ENCODE data around the gene CSNK1G3.
A peak's percentile ranks its signal among the peaks of the same experiment; 100 is the strongest.

Gene CSNK1G3

DNA sequence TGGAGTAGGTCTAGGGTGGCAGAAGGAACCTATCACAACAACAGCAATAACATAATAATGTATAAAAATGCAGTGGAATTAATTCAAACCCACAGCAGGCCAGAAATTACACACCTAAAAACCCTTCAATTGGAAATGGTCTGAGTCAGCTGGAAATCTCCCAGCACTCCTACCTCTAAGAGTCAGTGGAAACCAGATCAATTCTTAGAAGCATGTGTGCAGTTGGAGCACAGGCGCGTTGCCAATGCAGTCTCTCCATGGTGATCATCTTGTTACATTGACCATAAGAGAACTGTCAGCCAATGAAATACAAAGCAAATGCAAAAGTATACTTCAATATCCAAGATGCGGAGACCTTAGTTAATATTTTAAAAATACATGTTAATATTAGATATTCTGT is 15.1 kb upstream of the CSNK1G3 start:
- peak overlapping the region; percentile 71 for H3K27ac ChIP-seq
- ChIA-PET POLR2A (ENCODE audit: low non-redundant PET) (no interaction called here), CTCF (interaction anchor here (0.6 kb wide), 2 partner anchors 13 kb away, joined by 3 to 4 read pairs; no protein-coding TSS in a partner anchor)
- DNase-seq (ENCODE audit: low spot score) = peak; percentile 18
- TF ChIP-seq, protein P1, sequence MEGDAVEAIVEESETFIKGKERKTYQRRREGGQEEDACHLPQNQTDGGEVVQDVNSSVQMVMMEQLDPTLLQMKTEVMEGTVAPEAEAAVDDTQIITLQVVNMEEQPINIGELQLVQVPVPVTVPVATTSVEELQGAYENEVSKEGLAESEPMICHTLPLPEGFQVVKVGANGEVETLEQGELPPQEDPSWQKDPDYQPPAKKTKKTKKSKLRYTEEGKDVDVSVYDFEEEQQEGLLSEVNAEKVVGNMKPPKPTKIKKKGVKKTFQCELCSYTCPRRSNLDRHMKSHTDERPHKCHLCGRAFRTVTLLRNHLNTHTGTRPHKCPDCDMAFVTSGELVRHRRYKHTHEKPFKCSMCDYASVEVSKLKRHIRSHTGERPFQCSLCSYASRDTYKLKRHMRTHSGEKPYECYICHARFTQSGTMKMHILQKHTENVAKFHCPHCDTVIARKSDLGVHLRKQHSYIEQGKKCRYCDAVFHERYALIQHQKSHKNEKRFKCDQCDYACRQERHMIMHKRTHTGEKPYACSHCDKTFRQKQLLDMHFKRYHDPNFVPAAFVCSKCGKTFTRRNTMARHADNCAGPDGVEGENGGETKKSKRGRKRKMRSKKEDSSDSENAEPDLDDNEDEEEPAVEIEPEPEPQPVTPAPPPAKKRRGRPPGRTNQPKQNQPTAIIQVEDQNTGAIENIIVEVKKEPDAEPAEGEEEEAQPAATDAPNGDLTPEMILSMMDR (conservative IDR thresholded peaks at IDR 0.05; ENCODE audit: low read depth) = no peak

DNA sequence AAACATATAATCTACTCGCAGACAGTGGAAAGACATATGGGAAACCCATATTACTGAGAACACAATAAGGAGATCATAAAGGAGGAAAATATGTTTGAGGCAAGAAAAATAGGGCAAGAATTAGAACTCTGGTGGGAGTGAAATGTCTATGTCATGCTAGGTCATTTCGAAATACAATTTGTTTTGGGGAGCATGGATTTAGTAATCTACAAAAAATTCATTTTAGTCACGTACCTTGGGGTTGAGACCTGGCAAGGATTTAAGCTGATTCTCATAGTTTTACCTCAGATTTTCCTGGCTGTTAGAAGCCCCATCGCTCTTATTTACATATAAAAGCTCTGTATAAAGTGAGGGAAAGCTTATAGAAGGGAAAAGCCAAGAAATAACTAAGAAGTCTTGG is 11.5 kb upstream of the CSNK1G3 start:
- no peak overlapping the region for H3K27ac ChIP-seq
- ChIA-PET CTCF (interaction anchor here (1.1 kb wide), 1 partner anchor 13 kb away, joined by 3 read pairs; no protein-coding TSS in a partner anchor), POLR2A (ENCODE audit: low non-redundant PET) (no interaction called here)
- DNase-seq (ENCODE audit: low spot score) = no peak
- TF ChIP-seq, protein P1 (conservative IDR thresholded peaks at IDR 0.05; ENCODE audit: low read depth) = no peak

DNA sequence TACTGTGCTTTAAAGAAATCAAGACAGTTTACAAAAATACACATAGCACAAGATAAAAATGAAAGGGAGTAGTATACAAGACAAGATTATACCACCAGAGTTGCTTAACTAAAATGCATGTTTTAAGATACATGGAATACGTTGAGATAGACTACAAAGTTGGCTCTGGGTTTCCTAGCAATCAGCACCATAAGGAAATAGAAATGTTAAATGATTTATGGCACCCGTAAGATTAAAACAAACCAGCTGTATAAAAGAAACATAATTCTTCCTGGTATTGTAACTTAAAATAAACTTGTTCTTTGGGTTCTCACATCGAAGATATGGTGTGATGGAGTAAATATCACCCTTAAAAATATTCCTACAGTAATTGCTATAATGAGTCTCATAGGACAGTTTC is 9.9 kb upstream of the CSNK1G3 start:
- no peak overlapping the region for H3K27ac ChIP-seq
- POLR2A ChIA-PET (ENCODE audit: low non-redundant PET) = no interaction called here
- no peak for DNase-seq (ENCODE audit: low spot score)
- CTCF ChIA-PET = no interaction called here
- TF ChIP-seq, protein P1 (conservative IDR thresholded peaks at IDR 0.05; ENCODE audit: low read depth) = no peak

DNA sequence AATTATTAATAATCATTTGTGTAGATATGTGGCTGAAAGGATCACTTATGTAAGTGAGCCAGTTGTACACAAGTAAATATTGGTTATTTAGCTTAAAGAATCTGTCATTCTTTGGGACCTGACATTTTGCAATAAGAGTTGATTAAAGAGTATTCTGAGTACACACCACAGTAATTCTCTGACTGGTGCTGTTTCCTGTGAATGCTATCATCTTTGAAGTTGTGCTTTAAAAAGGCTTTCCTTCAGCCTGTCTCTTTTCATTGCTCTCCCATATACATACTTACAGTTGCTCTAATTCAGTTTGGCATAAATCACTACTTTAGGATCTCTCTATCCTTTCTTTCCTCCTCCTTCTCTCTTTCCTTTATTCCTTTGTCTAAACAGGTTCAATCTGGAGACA is 8.7 kb upstream of the CSNK1G3 start:
- no peak for DNase-seq (ENCODE audit: low spot score)
- ChIA-PET CTCF (no interaction called here), POLR2A (ENCODE audit: low non-redundant PET) (no interaction called here)
- TF ChIP-seq, protein P1 (conservative IDR thresholded peaks at IDR 0.05; ENCODE audit: low read depth) = no peak
- no peak overlapping the region for H3K27ac ChIP-seq

DNA sequence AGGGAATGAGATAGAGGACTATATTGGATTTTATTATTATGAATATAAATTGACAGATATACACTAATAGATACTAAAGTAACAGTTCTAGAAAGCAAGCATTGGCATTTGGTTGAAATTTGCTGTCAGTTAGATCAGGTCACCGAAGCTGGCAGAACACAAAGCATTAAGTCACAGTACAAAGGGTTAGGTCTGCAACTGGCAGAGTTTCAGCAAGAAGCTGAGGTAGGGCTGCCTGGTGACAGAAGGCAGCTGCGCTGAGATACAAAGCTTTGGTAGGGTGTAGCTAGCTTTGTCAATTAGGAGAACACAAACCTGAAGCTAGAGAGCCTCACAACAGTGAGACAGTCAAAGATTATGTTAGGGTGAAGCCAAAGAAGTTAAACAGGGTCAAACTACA is 6.3 kb upstream of the CSNK1G3 start:
- no peak overlapping the region for H3K27ac ChIP-seq
- DNase-seq (ENCODE audit: low spot score) = no peak
- ChIA-PET POLR2A (ENCODE audit: low non-redundant PET) (no interaction called here), CTCF (interaction anchor here (0.7 to 0.9 kb wide), 2 partner anchors 40 to 82 kb away, joined by 3 to 4 read pairs; partner anchors contain the start of gene CEP120)
- TF ChIP-seq, protein P1 (conservative IDR thresholded peaks at IDR 0.05; ENCODE audit: low read depth) = no peak

DNA sequence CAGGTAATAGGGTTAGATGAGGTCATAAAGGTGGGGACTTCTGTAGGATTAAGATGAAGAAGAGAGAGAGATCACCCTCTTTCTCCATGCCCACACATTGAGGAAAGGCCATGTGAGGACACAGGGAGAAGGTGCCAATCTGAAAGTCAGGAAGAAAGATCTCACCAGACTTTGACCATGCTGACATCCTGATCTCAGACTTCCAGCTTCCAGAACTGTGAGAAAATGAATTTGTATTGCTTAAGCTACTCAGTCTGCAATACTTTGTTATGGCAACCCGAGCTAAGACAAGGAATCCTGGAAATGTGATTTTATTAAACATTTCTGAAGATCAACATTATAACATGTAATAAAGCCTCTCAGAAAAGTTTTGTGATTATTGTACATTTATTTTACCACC is 3.5 kb upstream of the CSNK1G3 start:
- DNase-seq (ENCODE audit: low spot score) = no peak
- ChIA-PET CTCF (interaction anchor here (1.9 kb wide), 1 partner anchor 85 kb away, joined by 8 read pairs; the partner anchor contains the start of gene CEP120), POLR2A (ENCODE audit: low non-redundant PET) (interaction anchor here (0.6 kb wide), 1 partner anchor 92 kb away, joined by 4 read pairs; no protein-coding TSS in a partner anchor)
- no peak overlapping the region for H3K27ac ChIP-seq
- TF ChIP-seq, protein P1 (conservative IDR thresholded peaks at IDR 0.05; ENCODE audit: low read depth) = no peak
